Measurements from ENCODE around the gene DEPDC4.

DEPDC4 gene

GRCh38 chr12:100258127-100258526, 8.8 kb downstream of the DEPDC4 start:
- no peak for TF ChIP-seq ZBTB7A (IDR thresholded peaks at IDR 0.05; ENCODE audit: low read depth)
- TF ChIP-seq USF1 (IDR thresholded peaks at IDR 0.05) = no peak
- TF ChIP-seq MAX (IDR thresholded peaks at IDR 0.05) = no peak
- TF ChIP-seq YY1 (IDR thresholded peaks at IDR 0.05; ENCODE audit: low read depth) = no peak
- TF ChIP-seq TCF12 (IDR thresholded peaks at IDR 0.05; ENCODE audit: low read depth) = no peak
- no peak for TF ChIP-seq CREB1 (IDR thresholded peaks at IDR 0.05; ENCODE audit: low read depth)
- no peak for TF ChIP-seq FOXM1 (IDR thresholded peaks at IDR 0.05; ENCODE audit: borderline replicate concordance, low read depth)
- no peak for TF ChIP-seq CEBPB (IDR thresholded peaks at IDR 0.05)
- no peak for TF ChIP-seq EGR1 (IDR thresholded peaks at IDR 0.05)
- TF ChIP-seq REST (IDR thresholded peaks at IDR 0.05; ENCODE audit: low read depth) = no peak
- TF ChIP-seq EP300 (IDR thresholded peaks at IDR 0.05; ENCODE audit: borderline replicate concordance) = no peak
- no peak for TF ChIP-seq TEAD4 (IDR thresholded peaks at IDR 0.05)
- TF ChIP-seq NFIC (IDR thresholded peaks at IDR 0.05) = no peak
- no peak for TF ChIP-seq RAD21 (IDR thresholded peaks at IDR 0.05; ENCODE audit: low read depth)

- no peak for TF ChIP-seq NFIC (IDR thresholded peaks at IDR 0.05)
These were observed 12.0 kb downstream of the DEPDC4 start for GRCh38 chr12:100254876-100255275.

GRCh38 chr12:100253437-100253836, 13.4 kb downstream of the DEPDC4 start:
- no peak for TF ChIP-seq TAF1 (IDR thresholded peaks at IDR 0.05; ENCODE audit: low read depth)
- no peak for TF ChIP-seq TEAD4 (IDR thresholded peaks at IDR 0.05)
- no peak for TF ChIP-seq REST (IDR thresholded peaks at IDR 0.05; ENCODE audit: low read depth)
- no peak for TF ChIP-seq EGR1 (IDR thresholded peaks at IDR 0.05)
- no peak for TF ChIP-seq MAX (IDR thresholded peaks at IDR 0.05)
- no peak for TF ChIP-seq CEBPB (IDR thresholded peaks at IDR 0.05)
- no peak for TF ChIP-seq CREB1 (IDR thresholded peaks at IDR 0.05; ENCODE audit: low read depth)
- TF ChIP-seq YY1 (IDR thresholded peaks at IDR 0.05; ENCODE audit: low read depth) = no peak
- TF ChIP-seq NFIC (IDR thresholded peaks at IDR 0.05) = no peak
- no peak for TF ChIP-seq ZBTB7A (IDR thresholded peaks at IDR 0.05; ENCODE audit: low read depth)
- no peak for TF ChIP-seq FOXM1 (IDR thresholded peaks at IDR 0.05; ENCODE audit: borderline replicate concordance, low read depth)
- no peak for TF ChIP-seq RAD21 (IDR thresholded peaks at IDR 0.05; ENCODE audit: low read depth)
- no peak for TF ChIP-seq EP300 (IDR thresholded peaks at IDR 0.05; ENCODE audit: borderline replicate concordance)
- TF ChIP-seq USF1 (IDR thresholded peaks at IDR 0.05) = no peak

- TF ChIP-seq TEAD4 (IDR thresholded peaks at IDR 0.05) = no peak
- no peak for TF ChIP-seq TAF1 (IDR thresholded peaks at IDR 0.05; ENCODE audit: low read depth)
- TF ChIP-seq CEBPB (IDR thresholded peaks at IDR 0.05) = no peak
- TF ChIP-seq EGR1 (IDR thresholded peaks at IDR 0.05) = no peak
- no peak for TF ChIP-seq ZBTB7A (IDR thresholded peaks at IDR 0.05; ENCODE audit: low read depth)
These were observed 15.0 kb downstream of the DEPDC4 start for GRCh38 chr12:100251917-100252316.

- TF ChIP-seq EGR1 (IDR thresholded peaks at IDR 0.05) = no peak
- TF ChIP-seq TCF12 (IDR thresholded peaks at IDR 0.05; ENCODE audit: low read depth) = no peak
- TF ChIP-seq REST (IDR thresholded peaks at IDR 0.05; ENCODE audit: low read depth) = no peak
- TF ChIP-seq YY1 (IDR thresholded peaks at IDR 0.05; ENCODE audit: low read depth) = no peak
- no peak for TF ChIP-seq FOXM1 (IDR thresholded peaks at IDR 0.05; ENCODE audit: borderline replicate concordance, low read depth)
- no peak for TF ChIP-seq USF1 (IDR thresholded peaks at IDR 0.05)
- no peak for TF ChIP-seq TEAD4 (IDR thresholded peaks at IDR 0.05)
- TF ChIP-seq NFIC (IDR thresholded peaks at IDR 0.05) = no peak
- TF ChIP-seq RAD21 (IDR thresholded peaks at IDR 0.05; ENCODE audit: low read depth) = no peak
- no peak for TF ChIP-seq CREB1 (IDR thresholded peaks at IDR 0.05; ENCODE audit: low read depth)
- no peak for TF ChIP-seq CEBPB (IDR thresholded peaks at IDR 0.05)
- no peak for TF ChIP-seq EP300 (IDR thresholded peaks at IDR 0.05; ENCODE audit: borderline replicate concordance)
- no peak for TF ChIP-seq ZBTB7A (IDR thresholded peaks at IDR 0.05; ENCODE audit: low read depth)
- no peak for TF ChIP-seq MAX (IDR thresholded peaks at IDR 0.05)
- TF ChIP-seq TAF1 (IDR thresholded peaks at IDR 0.05; ENCODE audit: low read depth) = no peak
These were observed 16.9 kb downstream of the DEPDC4 start for GRCh38 chr12:100249941-100250340.
